ENCODE data around the gene TBC1D22B. TPM values are rescaled to one million over a fixed set of nuclear protein-coding genes. Genes with fewer than 3 reads are reported as not detected.

The TBC1D22B gene
- total RNA-seq, 4 donors from 2014 or later = 14.2 to 19.6 (median 18.4) TPM

GRCh38 chr6:37239950-37240713, 17.4 kb upstream of the TBC1D22B start:
- Histone ChIP-seq H3K36me3 (no peaks in the 10 kb centered on the region), H3K27me3 (no peaks in the 10 kb centered on the region), H3K4me3 (no peak overlapping the region), H3K4me1 (peaks cover 45% of the 10 kb centered on the region), H3K27ac (peak overlapping the region; percentile 83), H3K9me3 (no peaks in the 10 kb centered on the region)
- peak; percentile 88 to 92 for DNase-seq (ENCODE audit: low spot score in 2 of 2)
- WGBS = 40% methylated on average over 4 of the region's 4 CpGs
- TF ChIP-seq POLR2A (IDR thresholded peaks at IDR 0.05) (peak in 1 of 2 donors; percentile 14), POLR2AphosphoS5 (IDR thresholded peaks at IDR 0.05) (no peak)

GRCh38 chr6:37241131-37241530, 16.4 kb upstream of the TBC1D22B start:
- TF ChIP-seq POLR2A (IDR thresholded peaks at IDR 0.05) (no peak), EP300 (IDR thresholded peaks at IDR 0.05) (no peak), POLR2AphosphoS5 (IDR thresholded peaks at IDR 0.05) (no peak)
- DNase-seq (ENCODE audit: low spot score in 2 of 2) = no peak
- Histone ChIP-seq H3K4me3 (no peak overlapping the region), H3K36me3 (no peaks in the 10 kb centered on the region), H3K27me3 (no peaks in the 10 kb centered on the region), H3K9me3 (no peaks in the 10 kb centered on the region), H3K4me1 (peaks cover 55% of the 10 kb centered on the region), H3K27ac (no peak overlapping the region)
- WGBS = 96% methylated on average over 6 of the region's 6 CpGs

GRCh38 chr6:37241775-37242428, 15.7 kb upstream of the TBC1D22B start:
- Histone ChIP-seq H3K9me3 (no peaks in the 10 kb centered on the region), H3K36me3 (no peaks in the 10 kb centered on the region), H3K27ac (peak overlapping the region; percentile 79), H3K4me3 (no peak overlapping the region), H3K27me3 (no peaks in the 10 kb centered on the region), H3K4me1 (peaks cover 55% of the 10 kb centered on the region)
- 66% methylated on average over 5 of the region's 5 CpGs for WGBS
- DNase-seq (ENCODE audit: low spot score in 2 of 2) = no peak
- no peak for TF ChIP-seq CTCF (IDR thresholded peaks at IDR 0.05)
- TF ChIP-seq POLR2AphosphoS5 (IDR thresholded peaks at IDR 0.05) = no peak
- TF ChIP-seq EP300 (IDR thresholded peaks at IDR 0.05) = no peak
- TF ChIP-seq POLR2A (IDR thresholded peaks at IDR 0.05) = no peak

- H3K36me3 ChIP-seq = no peaks in the 10 kb centered on the region
- peaks cover 55% of the 10 kb centered on the region for H3K4me1 ChIP-seq
- TF ChIP-seq EP300 (IDR thresholded peaks at IDR 0.05) (no peak), POLR2A (IDR thresholded peaks at IDR 0.05) (no peak), POLR2AphosphoS5 (IDR thresholded peaks at IDR 0.05) (peak in 1 of 3 donors; percentile 11), CTCF (IDR thresholded peaks at IDR 0.05) (no peak)
- H3K27me3 ChIP-seq = no peaks in the 10 kb centered on the region
- no peaks in the 10 kb centered on the region for H3K9me3 ChIP-seq
- peak overlapping the region; percentile 79 for H3K27ac ChIP-seq
- no peak overlapping the region for H3K4me3 ChIP-seq
- DNase-seq (ENCODE audit: low spot score in 2 of 2) = no peak
- 86% methylated on average over 1 of the region's 1 CpG for WGBS
Observed at GRCh38 chr6:37242429-37243052, 15.0 kb upstream of the TBC1D22B start.

GRCh38 chr6:37243131-37243815, 14.3 kb upstream of the TBC1D22B start:
- Histone ChIP-seq H3K9me3 (no peaks in the 10 kb centered on the region), H3K27me3 (no peaks in the 10 kb centered on the region), H3K36me3 (no peaks in the 10 kb centered on the region), H3K4me3 (no peak overlapping the region), H3K4me1 (peaks cover 55% of the 10 kb centered on the region), H3K27ac (peak overlapping the region; percentile 79)
- 80% methylated on average over 8 of the region's 8 CpGs for WGBS
- DNase-seq (ENCODE audit: low spot score in 2 of 2) = no peak
- no peak for TF ChIP-seq EP300 (IDR thresholded peaks at IDR 0.05)
- TF ChIP-seq POLR2A (IDR thresholded peaks at IDR 0.05) = no peak
- no peak for TF ChIP-seq CTCF (IDR thresholded peaks at IDR 0.05)
- no peak for TF ChIP-seq POLR2AphosphoS5 (IDR thresholded peaks at IDR 0.05)
